HG03575 (cell line): ENCODE measurements around the gene DAAM1.

Experiments used
- ATAC-seq: cut with Tn5 transposase; IDR thresholded peaks from one replicate; pipeline ENCODE4 v1.9.1; 2021; ENCODE audit not compliant: unreplicated experiment, insufficient number of reproducible peaks, low FRiP score; ENCODE audit errors: extremely low read depth

The DAAM1 gene

DNA sequence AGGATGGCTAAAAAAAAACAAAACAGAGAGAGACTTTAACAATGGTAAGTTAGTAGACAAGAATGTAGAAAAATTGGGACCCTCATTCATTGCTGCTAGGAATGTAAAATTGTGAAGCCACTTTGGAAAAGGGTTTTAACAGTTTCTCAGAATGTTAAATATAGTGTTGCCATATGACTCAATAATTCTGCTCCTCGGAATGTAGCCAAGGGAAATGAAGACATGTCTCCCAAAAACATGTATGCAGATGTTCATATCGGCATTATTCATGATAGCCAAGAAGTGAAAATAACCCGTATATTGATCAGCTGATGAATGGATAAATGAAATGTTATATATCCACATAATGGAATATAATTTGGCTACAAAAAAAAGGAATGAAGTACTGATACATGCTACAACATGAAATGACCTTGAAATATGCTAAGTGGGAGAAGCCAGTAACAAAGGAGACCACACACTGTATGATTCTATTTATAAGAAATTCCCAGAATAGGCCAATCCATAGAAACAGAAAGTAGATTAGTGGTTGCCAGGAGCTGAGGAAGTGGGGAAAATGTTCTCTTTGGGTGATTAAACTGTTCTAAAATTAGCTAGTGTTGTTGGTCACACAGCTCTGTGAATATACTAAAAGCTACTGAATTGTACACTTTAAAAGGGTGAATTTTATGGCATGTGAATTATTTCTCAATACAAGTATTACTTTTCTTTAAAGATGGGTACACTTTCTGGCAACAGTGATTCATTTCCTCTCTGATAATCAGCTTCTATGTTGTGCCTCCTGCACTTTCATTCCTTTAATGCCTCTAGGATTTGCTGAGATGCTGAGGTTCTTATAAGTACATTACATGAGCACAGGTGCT lies 132.5 kb downstream of the DAAM1 start:
- no peak for ATAC-seq

DNA sequence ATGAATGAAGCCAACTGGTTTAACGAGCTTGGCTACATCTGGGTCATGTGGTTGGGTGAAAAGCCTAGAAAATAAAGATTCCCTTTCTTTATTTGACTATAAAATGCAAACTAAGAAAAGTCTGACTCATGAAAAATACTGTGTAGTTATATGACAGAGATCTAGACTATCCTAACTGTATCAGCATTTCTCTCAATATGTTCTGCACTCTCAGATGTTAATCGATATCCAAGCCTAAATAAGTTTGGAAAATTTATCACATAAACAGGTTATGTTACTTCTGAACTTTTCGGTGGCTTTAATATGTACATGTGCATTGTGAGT lies 133.1 kb downstream of the DAAM1 start:
- ATAC-seq: no peak

DNA sequence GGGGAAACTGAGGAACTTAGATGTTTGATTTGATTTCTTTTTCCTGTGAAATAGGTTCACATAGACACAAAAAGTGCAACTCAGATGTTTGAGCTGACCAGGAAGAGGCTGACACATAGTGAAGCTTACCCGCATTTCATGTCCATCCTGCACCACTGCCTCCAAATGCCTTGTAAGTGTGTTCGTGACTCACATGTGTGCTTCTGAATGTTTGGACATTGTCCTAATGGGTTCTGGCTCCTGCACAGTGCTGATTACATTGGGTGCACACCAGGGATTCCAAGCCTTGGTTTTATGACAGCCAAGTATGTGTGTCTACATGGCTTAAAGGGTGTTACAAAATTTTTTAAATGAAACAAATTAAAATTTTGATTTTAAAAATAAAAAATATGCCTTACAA lies 137.4 kb downstream of the DAAM1 start:
- no peak for ATAC-seq

DNA sequence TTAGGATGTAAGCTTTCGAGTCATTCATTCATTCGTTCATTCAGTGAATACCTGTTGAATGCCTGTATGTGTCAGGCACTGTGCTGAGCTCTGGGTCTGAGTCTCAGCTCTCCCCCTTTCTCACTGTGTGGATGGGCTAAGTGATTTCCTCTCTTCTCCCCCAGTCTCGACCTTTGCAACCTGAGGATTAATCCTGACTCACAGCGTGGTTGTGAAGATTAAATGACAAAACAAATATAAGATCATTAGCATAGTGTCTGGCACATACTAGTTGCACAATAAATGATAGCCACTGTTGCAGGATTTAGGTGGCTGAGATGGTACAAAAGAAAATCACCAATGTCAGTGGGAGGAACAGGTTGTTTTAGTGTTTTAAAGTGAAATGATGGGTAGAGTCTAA lies 140.0 kb downstream of the DAAM1 start:
- ATAC-seq: no peak

DNA sequence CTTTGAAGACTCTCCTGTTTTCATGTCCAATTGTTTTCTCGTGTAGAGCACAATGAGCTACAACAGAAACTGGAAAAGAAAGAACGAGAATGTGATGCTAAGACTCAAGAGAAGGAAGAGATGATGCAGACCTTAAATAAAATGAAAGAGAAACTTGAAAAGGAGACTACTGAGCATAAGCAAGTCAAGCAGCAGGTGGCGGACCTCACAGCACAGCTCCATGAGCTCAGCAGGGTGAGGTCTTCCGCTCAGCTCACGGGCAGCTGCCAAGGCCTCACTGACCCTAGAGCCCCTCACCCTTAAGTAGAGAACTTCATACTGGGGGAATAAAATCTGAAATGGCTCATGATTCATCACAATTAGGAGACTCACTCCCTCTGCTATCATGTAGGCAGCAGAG lies 142.0 kb downstream of the DAAM1 start:
- no peak for ATAC-seq

DNA sequence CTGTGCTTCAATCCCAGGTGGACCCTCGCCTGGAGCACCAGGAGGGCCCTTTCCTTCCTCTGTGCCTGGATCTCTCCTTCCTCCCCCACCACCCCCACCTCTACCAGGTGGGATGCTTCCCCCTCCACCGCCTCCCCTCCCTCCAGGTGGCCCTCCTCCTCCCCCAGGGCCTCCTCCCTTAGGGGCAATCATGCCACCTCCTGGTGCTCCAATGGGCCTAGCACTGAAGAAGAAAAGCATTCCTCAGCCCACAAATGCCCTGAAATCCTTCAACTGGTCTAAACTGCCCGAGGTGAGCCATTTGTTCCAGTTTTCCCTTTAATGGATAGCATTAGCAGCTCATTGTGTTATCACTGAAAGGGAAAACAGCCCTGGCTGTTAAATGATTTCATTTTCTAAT lies 142.8 kb downstream of the DAAM1 start:
- ATAC-seq: no peak

DNA sequence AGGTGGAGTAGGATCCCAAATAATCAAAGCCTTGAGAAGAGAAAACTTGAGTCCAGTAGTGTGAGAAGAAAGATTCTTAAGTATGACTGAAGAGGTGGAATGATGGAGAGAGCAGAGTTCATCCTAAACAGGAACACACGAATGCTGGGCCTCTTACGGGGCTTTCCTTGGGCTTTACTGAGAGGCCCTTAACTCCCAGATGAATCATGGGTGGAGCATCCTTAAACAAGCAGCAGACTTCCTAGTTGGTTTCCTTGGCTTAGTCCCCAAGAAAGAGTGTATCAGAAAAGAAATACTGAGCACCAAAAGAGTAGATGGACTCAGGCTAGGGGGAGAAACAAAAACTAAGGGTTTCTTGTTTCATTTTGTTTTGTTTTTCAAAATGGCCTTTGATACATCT lies 144.3 kb downstream of the DAAM1 start:
- ATAC-seq: no peak

DNA sequence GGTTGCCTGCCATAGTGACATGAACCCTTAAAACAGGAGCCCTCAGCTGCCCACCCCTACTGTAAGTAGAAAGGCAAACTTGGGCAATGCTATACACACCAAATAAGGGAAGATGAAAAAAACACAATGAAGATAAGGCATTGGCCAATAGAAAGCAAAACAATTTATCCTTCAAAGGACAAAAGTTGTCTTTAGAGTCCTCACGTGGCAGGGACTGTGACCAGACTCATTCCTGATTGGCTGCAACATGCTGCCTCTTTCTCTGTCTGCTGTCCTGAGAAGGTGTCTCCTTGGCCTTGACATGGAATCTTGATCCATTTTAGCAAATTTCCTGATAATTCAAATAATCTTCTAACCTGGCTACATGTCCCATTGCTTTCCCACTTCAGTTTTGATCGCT lies 144.8 kb downstream of the DAAM1 start:
- no peak for ATAC-seq

DNA sequence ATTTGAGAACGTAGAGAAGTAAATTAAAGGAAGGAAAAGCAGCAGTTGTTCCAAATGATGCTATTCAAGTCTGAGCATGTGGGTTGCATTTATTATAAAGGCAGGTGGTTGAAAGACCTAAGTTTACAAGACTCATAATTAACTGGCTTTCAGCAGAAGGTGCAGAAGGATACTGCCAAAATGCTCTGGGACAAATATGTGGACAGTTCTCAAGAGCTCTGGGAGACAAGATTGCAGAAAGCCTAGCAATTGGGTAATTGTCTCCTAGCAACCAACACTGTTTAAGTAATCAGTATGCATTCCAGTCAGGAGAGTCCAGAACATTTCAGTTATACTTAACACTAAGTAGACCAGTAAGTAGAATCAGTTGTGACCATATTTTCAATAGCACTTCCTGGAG lies 145.2 kb downstream of the DAAM1 start:
- no peak for ATAC-seq

DNA sequence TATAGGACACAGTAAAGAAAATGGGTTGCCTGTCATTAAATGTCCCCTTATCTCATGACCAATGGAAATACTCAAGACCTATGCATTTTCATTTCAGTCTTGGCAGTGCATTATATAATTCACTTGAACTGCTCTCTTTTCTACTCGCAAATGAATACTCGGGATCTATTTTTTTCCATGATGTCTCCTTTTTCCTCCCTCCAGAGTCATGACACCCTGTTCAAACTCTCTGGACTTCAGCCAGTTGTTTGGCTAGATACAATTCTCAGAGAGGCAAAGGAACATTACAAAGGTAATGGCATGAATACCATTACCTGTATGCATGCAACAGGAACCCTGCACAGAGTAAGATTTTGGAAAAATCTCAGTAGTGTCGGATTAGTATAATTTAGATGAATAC lies 145.8 kb downstream of the DAAM1 start:
- ATAC-seq: no peak

DNA sequence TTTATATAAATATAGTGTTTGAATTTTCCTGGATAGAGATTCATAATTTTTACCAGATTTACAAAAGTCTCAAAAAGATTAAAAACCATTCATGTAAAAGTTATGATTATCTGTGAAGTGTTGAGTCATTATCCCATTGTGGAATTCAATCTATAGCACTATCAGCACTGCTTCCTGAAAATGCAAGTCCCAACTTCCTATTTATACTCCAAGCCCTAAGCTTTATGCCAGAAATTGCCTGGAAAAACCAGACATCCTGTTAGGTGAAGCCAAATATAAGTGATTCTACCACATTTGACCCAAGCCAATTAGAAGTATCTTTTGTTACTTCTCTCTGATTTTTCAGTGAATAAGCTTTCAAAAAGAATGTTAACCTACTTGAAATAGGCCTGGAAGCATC lies 147.6 kb downstream of the DAAM1 start:
- no peak for ATAC-seq

DNA sequence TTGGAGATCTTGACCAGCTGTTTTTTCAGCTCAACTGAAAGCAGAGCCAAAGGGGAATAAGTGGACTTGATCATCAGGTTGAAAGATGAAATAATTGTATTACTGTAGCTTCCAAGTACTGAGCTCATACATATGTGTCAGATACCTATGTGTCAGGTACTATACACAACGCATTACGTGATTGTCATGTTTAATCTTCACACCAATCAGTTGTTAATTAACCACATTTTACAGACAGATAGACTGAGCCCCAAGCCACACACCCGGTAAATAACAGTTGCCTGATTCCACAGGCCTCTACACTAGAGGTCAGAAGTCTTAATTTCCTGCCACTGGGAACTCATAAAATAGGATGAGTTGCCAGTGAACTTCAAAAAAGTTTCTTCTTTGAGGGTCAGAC lies 148.2 kb downstream of the DAAM1 start:
- ATAC-seq: no peak

DNA sequence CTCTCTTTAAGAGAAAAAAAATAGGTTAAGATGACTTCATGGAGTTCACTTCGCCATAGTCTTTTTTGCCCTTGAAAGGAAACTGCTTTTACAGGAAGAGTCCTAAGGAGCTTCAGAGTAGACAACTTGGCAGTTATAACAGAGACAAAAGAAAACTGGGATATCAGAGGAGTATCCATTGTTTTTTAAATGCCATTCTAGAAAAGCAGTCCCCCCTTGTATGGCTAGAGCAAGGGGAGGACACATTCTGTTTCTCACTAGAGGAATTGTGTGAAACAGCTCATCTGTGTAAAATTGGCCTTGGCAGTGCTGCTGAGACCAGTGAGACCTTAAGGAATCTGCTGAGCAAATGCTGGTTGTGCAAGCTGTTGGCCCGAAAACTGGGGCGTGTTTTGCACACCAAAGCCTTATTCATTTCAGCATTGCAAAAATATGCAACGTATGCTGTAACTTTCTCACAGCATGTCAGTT lies 148.7 kb downstream of the DAAM1 start:
- no peak for ATAC-seq

DNA sequence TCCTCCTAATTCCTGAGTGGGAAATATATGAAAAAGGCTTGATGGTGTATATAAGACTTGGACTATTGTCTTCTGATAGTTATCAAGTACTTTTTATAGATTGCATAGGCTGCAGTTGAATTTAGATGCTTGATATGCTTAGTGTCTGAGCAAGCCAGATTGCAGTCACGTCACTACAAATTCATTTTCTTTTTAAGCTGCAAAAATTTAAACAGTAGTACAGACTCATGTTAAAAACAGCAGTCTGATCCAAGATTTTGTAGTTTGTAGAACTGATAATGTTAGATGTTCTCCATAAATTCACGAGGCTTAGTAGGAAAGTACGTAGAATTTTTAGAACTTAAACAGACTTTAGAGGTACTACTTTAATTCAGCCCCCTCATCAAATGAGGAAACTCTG lies 150.3 kb downstream of the DAAM1 start:
- no peak for ATAC-seq

DNA sequence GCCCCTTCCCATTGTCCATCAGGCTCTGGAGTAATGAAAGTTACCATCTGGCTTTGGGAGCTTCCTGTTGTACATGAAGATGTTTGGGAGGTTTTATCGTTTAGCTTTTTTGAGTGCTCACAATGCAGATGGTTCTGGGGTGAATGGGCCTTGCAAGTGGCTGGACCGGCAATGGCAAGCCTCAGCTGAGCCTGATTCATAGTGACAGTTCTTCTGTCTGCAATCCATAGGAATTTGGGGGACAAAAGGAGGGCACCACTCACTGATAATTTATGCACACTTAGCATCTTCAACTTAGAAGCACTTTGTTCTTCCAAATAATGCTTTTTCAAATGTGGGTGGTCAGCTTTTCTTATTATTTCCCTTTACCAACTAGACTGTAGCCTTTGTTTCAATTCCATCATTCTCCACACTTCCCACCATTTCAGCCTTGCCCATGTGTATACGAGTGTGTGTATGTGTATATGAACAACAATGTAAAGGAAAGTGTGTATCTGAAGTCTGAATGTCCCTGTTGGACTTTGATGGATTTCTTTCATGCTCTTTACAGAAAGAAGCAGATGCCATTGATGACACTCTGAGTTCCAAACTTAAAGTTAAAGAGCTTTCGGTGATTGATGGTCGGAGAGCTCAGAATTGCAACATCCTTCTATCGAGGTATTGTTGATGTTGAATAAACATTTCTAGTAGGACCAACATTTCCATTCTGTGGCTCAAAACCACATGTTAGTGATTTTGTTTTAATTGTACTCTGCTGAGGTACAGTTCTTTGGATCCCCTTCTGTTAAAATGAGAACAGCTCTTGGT lies 151.3 kb downstream of the DAAM1 start:
- no peak for ATAC-seq

DNA sequence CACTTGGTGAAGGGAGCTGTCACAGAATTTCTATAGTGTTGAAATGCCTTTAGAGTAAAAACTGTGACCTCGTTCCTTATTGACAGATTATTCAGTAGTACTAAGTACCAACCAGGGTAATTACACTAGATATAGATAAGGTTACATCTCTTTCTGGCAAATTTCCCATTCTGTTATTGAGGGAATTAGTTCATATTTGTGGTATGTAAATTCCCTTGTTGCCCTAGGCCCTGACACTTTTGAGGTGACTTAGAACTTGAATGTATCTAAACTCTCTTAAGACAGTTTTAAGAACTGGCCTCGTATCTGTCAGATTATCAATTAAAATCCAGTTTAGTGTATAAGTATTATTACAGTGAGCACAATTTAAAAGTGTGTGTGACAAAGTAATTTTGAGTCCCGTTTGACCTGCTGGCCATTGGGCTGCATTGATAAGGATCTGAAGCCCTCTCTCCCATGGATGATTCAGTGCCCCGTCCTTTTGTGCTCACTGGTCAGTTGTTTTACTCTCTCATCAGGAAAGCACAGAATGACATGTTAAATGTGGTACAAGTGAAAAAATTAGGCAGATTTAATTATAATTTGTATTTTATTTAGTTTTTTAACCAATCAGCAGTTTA lies 153.5 kb downstream of the DAAM1 start:
- no peak for ATAC-seq

DNA sequence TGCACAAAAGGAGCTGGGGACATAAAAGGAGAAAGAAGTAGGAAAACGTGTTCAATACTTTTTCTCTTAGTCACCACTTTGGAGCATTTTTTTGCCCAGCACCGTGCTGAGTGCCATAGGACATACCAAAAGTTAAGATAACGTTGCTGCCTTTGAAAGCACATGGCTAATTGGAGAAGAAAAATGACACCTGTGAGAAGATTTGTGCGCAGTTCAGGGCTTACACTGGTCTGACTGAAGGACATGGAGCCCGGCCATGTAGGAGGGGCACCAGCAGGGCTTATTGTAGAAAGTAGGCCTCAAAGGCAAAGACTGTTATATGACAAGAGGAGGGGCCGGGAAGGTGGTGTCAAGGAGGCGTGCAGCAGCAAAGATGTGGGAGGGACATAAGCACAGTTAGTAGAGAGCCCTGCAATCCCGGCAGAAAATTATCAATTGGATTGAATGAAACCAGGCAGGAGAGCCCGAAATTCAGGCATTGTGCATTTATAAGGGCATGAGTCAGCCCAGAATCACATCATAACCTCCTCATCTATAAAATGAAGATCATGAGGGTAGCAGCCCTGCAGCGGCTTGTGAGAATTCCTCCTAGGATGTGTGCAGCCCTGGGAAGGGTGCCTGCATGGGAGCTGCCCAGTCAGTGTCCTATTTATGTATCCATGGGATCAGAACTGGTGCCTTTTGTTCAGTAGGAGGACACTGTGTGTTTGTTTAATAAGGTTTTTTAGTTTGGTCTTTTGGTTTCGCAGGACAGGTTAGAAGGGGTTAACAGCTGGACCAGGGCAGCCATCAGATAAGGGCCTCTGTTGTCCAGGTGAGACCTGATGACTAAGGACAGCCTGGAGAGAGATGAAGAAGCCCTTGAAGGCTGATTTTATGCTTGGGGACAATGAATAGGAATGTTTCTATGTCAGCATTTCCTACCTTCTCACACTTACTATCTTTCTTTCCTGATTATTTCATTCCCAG lies 154.3 kb downstream of the DAAM1 start:
- no peak for ATAC-seq

DNA sequence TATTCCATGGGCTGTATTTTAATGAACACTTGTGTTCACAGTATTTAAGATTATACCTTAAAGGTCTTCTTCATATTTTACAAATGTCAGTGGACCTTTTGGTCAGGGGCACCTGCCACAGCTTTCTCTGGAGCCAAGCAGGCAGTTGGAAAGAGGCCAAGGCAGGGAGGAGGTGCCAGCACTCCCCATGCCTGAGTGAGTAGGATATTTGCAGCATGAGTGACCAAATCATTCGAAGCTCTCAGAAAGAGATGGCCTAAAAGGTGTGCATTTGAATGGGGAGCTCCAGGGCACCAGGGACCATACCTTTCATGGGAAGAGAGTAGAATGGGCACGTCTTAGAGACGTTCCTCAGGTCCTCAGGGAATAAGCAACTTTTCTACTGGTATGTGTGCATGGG lies 155.1 kb downstream of the DAAM1 start:
- ATAC-seq: no peak

DNA sequence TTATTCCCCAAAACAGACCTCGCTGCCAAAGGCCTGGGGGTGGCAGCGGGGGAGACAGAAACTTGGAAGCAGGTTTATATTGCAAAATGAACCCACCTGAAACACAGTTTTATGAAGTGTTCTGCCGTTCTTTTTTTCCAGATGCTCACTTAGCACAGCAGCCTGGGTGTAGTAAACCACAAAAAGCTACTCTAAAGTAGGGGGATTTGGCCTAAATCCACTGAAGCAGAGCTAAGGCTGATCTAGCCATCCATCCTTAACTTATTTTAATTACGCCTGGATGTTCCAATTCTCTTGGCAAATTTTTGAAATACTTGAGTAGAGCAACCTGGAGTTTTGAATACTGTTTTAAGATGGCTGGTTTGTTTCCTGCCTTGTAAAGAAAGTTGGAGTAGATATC lies 155.5 kb downstream of the DAAM1 start:
- no peak for ATAC-seq
